Measurements from ENCODE around the gene MCTP2.

GRCh38 chr15:94346282-94346681, 114.9 kb downstream of the MCTP2 start:
- TF ChIP-seq POLR2A (IDR thresholded peaks at IDR 0.05; ENCODE audit: low read length) (no peak), GATA1 (IDR thresholded peaks at IDR 0.05; ENCODE audit: low read depth, low read length) (no peak)
